SK-N-SH treated with all-trans-retinoic acid at 6 μM for 48 hours (cell line): Measurements from ENCODE around the gene CA5B.

Source experiments
- BACH2 ChIP-seq: fragments of 250-450 bp; sonication (Bioruptor Pico); IDR thresholded peaks from 2 replicates; pipeline ENCODE4 v1.9.0; 2021; ENCODE audit warnings: mild to moderate bottlenecking, borderline replicate concordance
- GLIS3 ChIP-seq: fragments of 250-450 bp; sonication (Bioruptor Pico); IDR thresholded peaks from 2 replicates; pipeline ENCODE4 v1.5.0; 2020; ENCODE audit warnings: mild to moderate bottlenecking, moderate library complexity
- RARB ChIP-seq: fragments of 250-450 bp; sonication (Bioruptor Pico); IDR thresholded peaks from 2 replicates; pipeline ENCODE4 v1.8.0; 2021; ENCODE audit warnings: mild to moderate bottlenecking, moderate library complexity
- ZC3H10 ChIP-seq: fragments of 250-450 bp; sonication (Bioruptor Pico); IDR thresholded peaks from 2 replicates; pipeline ENCODE4 v1.5.1; 2021; ENCODE audit warnings: mild to moderate bottlenecking, moderate library complexity
- ZFP3 ChIP-seq: fragments of 250-450 bp; sonication (Bioruptor Pico); IDR thresholded peaks from 2 replicates; pipeline ENCODE4 v1.5.0; 2020; ENCODE audit warnings: mild to moderate bottlenecking, moderate library complexity
- ZFP30 ChIP-seq: fragments of 450-650 bp; formaldehyde crosslinking; IDR thresholded peaks from 2 replicates; pipeline ENCODE4 v1.5.0; 2022; ENCODE audit warnings: mild to moderate bottlenecking, moderate library complexity
- ZNF565 ChIP-seq: fragments of 450-650 bp; formaldehyde crosslinking; conservative IDR thresholded peaks from 2 replicates; pipeline ENCODE4 v1.5.0; 2020; ENCODE audit warnings: low read depth, mild to moderate bottlenecking, moderate library complexity
- ZNF70 ChIP-seq: fragments of 450-650 bp; formaldehyde crosslinking; IDR thresholded peaks from 2 replicates; pipeline ENCODE4 v1.5.0; 2020; ENCODE audit warnings: mild to moderate bottlenecking, moderate library complexity
- TF ChIP-seq, protein P1 (sequence below): fragments of 250-450 bp; sonication (Bioruptor Pico); IDR thresholded peaks from 2 replicates; pipeline ENCODE4 v1.5.1; 2020; ENCODE audit warnings: low read depth, mild to moderate bottlenecking, moderate library complexity
- TF ChIP-seq, protein P2 (sequence below): fragments of 250-450 bp; sonication (Bioruptor Pico); IDR thresholded peaks from 2 replicates; pipeline ENCODE4 v1.8.0; 2020; ENCODE audit warnings: mild to moderate bottlenecking, moderate library complexity, borderline replicate concordance
- TF ChIP-seq, protein P3 (sequence below): fragments of 250-450 bp; sonication (Bioruptor Pico); IDR thresholded peaks from 2 replicates; pipeline ENCODE4 v1.5.1; 2021; ENCODE audit warnings: mild to moderate bottlenecking, moderate library complexity

DNA sequence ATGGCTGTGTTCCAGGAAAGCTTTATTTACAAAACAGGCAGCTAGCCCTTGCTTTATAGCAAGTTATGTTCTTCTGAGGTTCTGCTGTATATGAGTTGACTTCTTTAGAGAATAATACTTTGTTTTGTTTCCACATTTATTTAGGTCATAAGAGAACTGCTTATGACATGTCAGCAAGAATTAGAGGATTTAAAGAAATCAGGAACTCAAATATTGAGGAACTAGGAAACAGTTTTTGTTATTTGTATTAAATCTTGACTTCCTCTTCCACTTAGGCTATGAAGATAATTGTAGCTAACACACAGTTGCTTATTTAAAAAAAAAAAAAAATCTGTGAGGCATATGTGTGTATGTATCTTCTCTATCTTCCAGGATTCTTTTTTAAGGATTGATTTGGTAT, 66.5 kb downstream of the CA5B start:
- no peak for TF ChIP-seq GLIS3 (CRISPR knock-in tag)
- TF ChIP-seq, protein P1, sequence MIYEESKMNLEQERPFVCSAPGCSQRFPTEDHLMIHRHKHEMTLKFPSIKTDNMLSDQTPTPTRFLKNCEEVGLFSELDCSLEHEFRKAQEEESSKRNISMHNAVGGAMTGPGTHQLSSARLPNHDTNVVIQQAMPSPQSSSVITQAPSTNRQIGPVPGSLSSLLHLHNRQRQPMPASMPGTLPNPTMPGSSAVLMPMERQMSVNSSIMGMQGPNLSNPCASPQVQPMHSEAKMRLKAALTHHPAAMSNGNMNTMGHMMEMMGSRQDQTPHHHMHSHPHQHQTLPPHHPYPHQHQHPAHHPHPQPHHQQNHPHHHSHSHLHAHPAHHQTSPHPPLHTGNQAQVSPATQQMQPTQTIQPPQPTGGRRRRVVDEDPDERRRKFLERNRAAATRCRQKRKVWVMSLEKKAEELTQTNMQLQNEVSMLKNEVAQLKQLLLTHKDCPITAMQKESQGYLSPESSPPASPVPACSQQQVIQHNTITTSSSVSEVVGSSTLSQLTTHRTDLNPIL (CRISPR knock-in tag), result no peak
- no peak for TF ChIP-seq ZFP3 (CRISPR knock-in tag)
- no peak for TF ChIP-seq BACH2 (CRISPR knock-in tag)
- no peak for TF ChIP-seq ZNF565
- TF ChIP-seq, protein P2, sequence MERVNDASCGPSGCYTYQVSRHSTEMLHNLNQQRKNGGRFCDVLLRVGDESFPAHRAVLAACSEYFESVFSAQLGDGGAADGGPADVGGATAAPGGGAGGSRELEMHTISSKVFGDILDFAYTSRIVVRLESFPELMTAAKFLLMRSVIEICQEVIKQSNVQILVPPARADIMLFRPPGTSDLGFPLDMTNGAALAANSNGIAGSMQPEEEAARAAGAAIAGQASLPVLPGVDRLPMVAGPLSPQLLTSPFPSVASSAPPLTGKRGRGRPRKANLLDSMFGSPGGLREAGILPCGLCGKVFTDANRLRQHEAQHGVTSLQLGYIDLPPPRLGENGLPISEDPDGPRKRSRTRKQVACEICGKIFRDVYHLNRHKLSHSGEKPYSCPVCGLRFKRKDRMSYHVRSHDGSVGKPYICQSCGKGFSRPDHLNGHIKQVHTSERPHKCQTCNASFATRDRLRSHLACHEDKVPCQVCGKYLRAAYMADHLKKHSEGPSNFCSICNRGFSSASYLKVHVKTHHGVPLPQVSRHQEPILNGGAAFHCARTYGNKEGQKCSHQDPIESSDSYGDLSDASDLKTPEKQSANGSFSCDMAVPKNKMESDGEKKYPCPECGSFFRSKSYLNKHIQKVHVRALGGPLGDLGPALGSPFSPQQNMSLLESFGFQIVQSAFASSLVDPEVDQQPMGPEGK, result no peak
- no peak for TF ChIP-seq ZC3H10 (CRISPR knock-in tag)
- TF ChIP-seq, protein P3, sequence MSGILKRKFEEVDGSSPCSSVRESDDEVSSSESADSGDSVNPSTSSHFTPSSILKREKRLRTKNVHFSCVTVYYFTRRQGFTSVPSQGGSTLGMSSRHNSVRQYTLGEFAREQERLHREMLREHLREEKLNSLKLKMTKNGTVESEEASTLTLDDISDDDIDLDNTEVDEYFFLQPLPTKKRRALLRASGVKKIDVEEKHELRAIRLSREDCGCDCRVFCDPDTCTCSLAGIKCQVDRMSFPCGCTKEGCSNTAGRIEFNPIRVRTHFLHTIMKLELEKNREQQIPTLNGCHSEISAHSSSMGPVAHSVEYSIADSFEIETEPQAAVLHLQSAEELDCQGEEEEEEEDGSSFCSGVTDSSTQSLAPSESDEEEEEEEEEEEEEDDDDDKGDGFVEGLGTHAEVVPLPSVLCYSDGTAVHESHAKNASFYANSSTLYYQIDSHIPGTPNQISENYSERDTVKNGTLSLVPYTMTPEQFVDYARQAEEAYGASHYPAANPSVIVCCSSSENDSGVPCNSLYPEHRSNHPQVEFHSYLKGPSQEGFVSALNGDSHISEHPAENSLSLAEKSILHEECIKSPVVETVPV (CRISPR knock-in tag), result no peak
- TF ChIP-seq ZNF70 (CRISPR knock-in tag), result no peak
- no peak for TF ChIP-seq ZFP30 (CRISPR knock-in tag)
- TF ChIP-seq RARB, result no peak
